GM18498 (cell line): ENCODE results near the gene ZDHHC3.

Experiments
- ATAC-seq: cut with Tn5 transposase; IDR thresholded peaks from one replicate; pipeline ENCODE4 v1.9.1; 2021; ENCODE audit warnings: mild to moderate bottlenecking, moderate library complexity; ENCODE audit not compliant: unreplicated experiment

The ZDHHC3 gene

GRCh38 chr3:44930911-44931310 lies 45.1 kb downstream of the ZDHHC3 start:
- no peak for ATAC-seq

GRCh38 chr3:44929782-44930181 lies 46.2 kb downstream of the ZDHHC3 start:
- no peak for ATAC-seq

- no peak for ATAC-seq
Measured at GRCh38 chr3:44927371-44927770, 48.6 kb downstream of the ZDHHC3 start.

- ATAC-seq = no peak
Measured at GRCh38 chr3:44926921-44927320, 49.1 kb downstream of the ZDHHC3 start.

GRCh38 chr3:44926172-44926571 lies 49.8 kb downstream of the ZDHHC3 start:
- ATAC-seq = no peak

GRCh38 chr3:44924457-44925084 lies 51.4 kb downstream of the ZDHHC3 start:
- ATAC-seq = no peak

- no peak for ATAC-seq
Measured at GRCh38 chr3:44923632-44924456, 52.1 kb downstream of the ZDHHC3 start.

GRCh38 chr3:44920081-44920480 lies 55.9 kb downstream of the ZDHHC3 start:
- no peak for ATAC-seq

- ATAC-seq = no peak
Measured at GRCh38 chr3:44918581-44918980, 57.4 kb downstream of the ZDHHC3 start.

- no peak for ATAC-seq
Measured at GRCh38 chr3:44918087-44918486, 57.9 kb downstream of the ZDHHC3 start.

- no peak for ATAC-seq
Measured at GRCh38 chr3:44915702-44916438, 60.1 kb downstream of the ZDHHC3 start.

- ATAC-seq = no peak
Measured at GRCh38 chr3:44914936-44915335, 61.0 kb downstream of the ZDHHC3 start.

- no peak for ATAC-seq
Measured at GRCh38 chr3:44913868-44914468, 62.0 kb downstream of the ZDHHC3 start.

GRCh38 chr3:44910693-44911092 lies 65.3 kb downstream of the ZDHHC3 start:
- no peak for ATAC-seq

GRCh38 chr3:44909063-44909462 lies 66.9 kb downstream of the ZDHHC3 start:
- ATAC-seq = no peak

GRCh38 chr3:44907612-44908011 lies 68.4 kb downstream of the ZDHHC3 start:
- no peak for ATAC-seq

GRCh38 chr3:44906997-44907396 lies 69.0 kb downstream of the ZDHHC3 start:
- no peak for ATAC-seq

- no peak for ATAC-seq
Measured at GRCh38 chr3:44905446-44906157, 70.4 kb downstream of the ZDHHC3 start.

- ATAC-seq = no peak
Measured at GRCh38 chr3:44903751-44904150, 72.2 kb downstream of the ZDHHC3 start.

GRCh38 chr3:44903314-44903713 lies 72.7 kb downstream of the ZDHHC3 start:
- ATAC-seq = no peak

GRCh38 chr3:44902628-44903027 lies 73.3 kb downstream of the ZDHHC3 start:
- ATAC-seq = no peak
